Panc1 (cell line): Measurements from ENCODE around the gene EVI5. TPM values are rescaled to one million over a fixed set of nuclear protein-coding genes. Genes with fewer than 3 reads are reported as not detected.
"Not testable (repeated sequence)": the region's sequence is repeated elsewhere in the genome, so short reads cannot be mapped to it uniquely, and the experiment has no call there.

Source experiments
- ATAC-seq: fragments of 200-7000 bp; cut with Tn5 transposase; 2 replicates; pipeline ENCODE4 v1.9.1; 2020; ENCODE audit warnings: mild to moderate bottlenecking, moderate library complexity
- BruUV-seq: library from RNA; stranded (reverse); fragments of 400-500 nt; replicated peaks from 2 replicates; lab custom pipeline; 2021; lab: Mats Ljungman, UMichigan
- CTCF ChIA-PET: fragments of 300-600 bp; sonication (Branson Sonifier 250); formaldehyde crosslinking; loops from one replicate; lab custom pipeline; 2022; ENCODE audit warnings: antibody characterized with exemption; lab: Charles Lee
- POLR2A ChIA-PET: fragments of 300-600 bp; sonication (Branson Sonifier 250); formaldehyde crosslinking; loops from one replicate; lab custom pipeline; 2022; ENCODE audit warnings: antibody characterized with exemption; lab: Charles Lee
- DNase-seq: peaks from one replicate; pipeline ENCODE4 v3.0.0-alpha.2; 2010; ENCODE audit warnings: low read depth, low spot score
- H3K27ac ChIP-seq: 2 replicates; pipeline ENCODE4 v1.5.1; 2011; ENCODE audit warnings: mild to moderate bottlenecking, low read length, inconsistent platforms
- H3K27me3 ChIP-seq: fragments of 200-500 bp; sonication (Bioruptor generic); 2 replicates; pipeline ENCODE4 v1.6.0; 2014; ENCODE audit warnings: low read length, inconsistent platforms; ENCODE audit not compliant: control insufficient read depth, insufficient read depth
- H3K36me3 ChIP-seq: fragments of 200-500 bp; sonication (Bioruptor generic); 2 replicates; pipeline ENCODE4 v1.5.1; 2014; ENCODE audit warnings: inconsistent platforms, mild to moderate bottlenecking, low read length, moderate library complexity; ENCODE audit not compliant: control insufficient read depth, insufficient read depth
- H3K4me1 ChIP-seq: 2 replicates; pipeline ENCODE4 v1.5.1; 2011; ENCODE audit warnings: inconsistent platforms, mild to moderate bottlenecking, low read length, moderate library complexity; ENCODE audit not compliant: control insufficient read depth, insufficient read depth
- H3K4me3 ChIP-seq, 2 experiments: 2 replicates each; pipeline ENCODE4 v1.5.1; 2011 to 2012; ENCODE audit warnings: low read depth in 2 of 2, low read length in 2 of 2, mild to moderate bottlenecking in 2 of 2, inconsistent platforms in 1 of 2, moderate library complexity in 1 of 2
- H3K9me3 ChIP-seq: fragments of 200-500 bp; sonication (Bioruptor generic); 2 replicates; pipeline ENCODE4 v1.5.1; 2014; ENCODE audit warnings: low read depth, mild to moderate bottlenecking, inconsistent platforms, low read length, moderate library complexity; ENCODE audit not compliant: control insufficient read depth, insufficient read depth
- POLR2AphosphoS5 ChIP-seq: IDR thresholded peaks from 2 replicates; pipeline ENCODE4 v1.6.1; 2012; ENCODE audit warnings: mild to moderate bottlenecking, low read depth, low read length, moderate library complexity
- SIN3A ChIP-seq: IDR thresholded peaks from 2 replicates; pipeline ENCODE4 v1.6.1; 2012; ENCODE audit warnings: low read depth, mild to moderate bottlenecking, low read length, moderate library complexity, borderline replicate concordance; ENCODE audit not compliant: insufficient read depth
- TCF7L2 ChIP-seq: IDR thresholded peaks from 2 replicates; pipeline ENCODE4 v1.6.1; 2011; ENCODE audit warnings: mild to moderate bottlenecking, low read depth, low read length, inconsistent platforms
- in situ Hi-C: cut with HindIII; loops from 2 replicates; pipeline ENCODE4 v1.10.0; 2016; ENCODE audit warnings: low sequenced_read_pairs, low pct_unique_long_range_greater_than_20kb
- intact Hi-C: fragments of 100-400 bp; cut with micrococcal nuclease; formaldehyde crosslinking; loops from one replicate; pipeline ENCODE4 v1.10.0; 2022; ENCODE audit not compliant: unreplicated experiment
- total RNA-seq: library from RNA; stranded (reverse); gene quantifications from one replicate; pipeline ENCODE4 v1.2.1, GENCODE V29; 2021; ENCODE audit not compliant: unreplicated experiment
- TF ChIP-seq, protein P1 (sequence below), 2 experiments: IDR thresholded peaks; 2 replicates each; pipeline ENCODE4 v1.6.1; 2011 to 2012; ENCODE audit warnings: low read depth in 2 of 2, control low read depth in 1 of 2, low read length in 1 of 2, mild to moderate bottlenecking in 1 of 2, moderate library complexity in 1 of 2; ENCODE audit not compliant: insufficient read depth in 1 of 2
- TF ChIP-seq, protein P2 (sequence below): fragments of 450-650 bp; IDR thresholded peaks from 2 replicates; pipeline ENCODE4 v1.5.1; 2017; ENCODE audit warnings: mild to moderate bottlenecking

EVI5 gene
- total RNA-seq, 1 experiment from 2014 or later, result 21.2 TPM

GRCh38 chr1:92655197-92655801 is 129.6 kb downstream of the EVI5 start:
- BruUV-seq, result no TSS peak
- Histone ChIP-seq H3K9me3 (no peaks in the 10 kb centered on the region; the same call in 1 of the 2 replicates), H3K27ac (no peak overlapping the region), H3K36me3 (no peaks in the 10 kb centered on the region), H3K4me1 (no peaks in the 10 kb centered on the region), H3K27me3 (no peaks in the 10 kb centered on the region), H3K4me3 (no peak overlapping the region)
- POLR2A ChIA-PET, result no interaction called here
- no peak for DNase-seq
- intact Hi-C loops (no loop called here), in situ Hi-C loops (no loop called here)
- TF ChIP-seq, protein P1, sequence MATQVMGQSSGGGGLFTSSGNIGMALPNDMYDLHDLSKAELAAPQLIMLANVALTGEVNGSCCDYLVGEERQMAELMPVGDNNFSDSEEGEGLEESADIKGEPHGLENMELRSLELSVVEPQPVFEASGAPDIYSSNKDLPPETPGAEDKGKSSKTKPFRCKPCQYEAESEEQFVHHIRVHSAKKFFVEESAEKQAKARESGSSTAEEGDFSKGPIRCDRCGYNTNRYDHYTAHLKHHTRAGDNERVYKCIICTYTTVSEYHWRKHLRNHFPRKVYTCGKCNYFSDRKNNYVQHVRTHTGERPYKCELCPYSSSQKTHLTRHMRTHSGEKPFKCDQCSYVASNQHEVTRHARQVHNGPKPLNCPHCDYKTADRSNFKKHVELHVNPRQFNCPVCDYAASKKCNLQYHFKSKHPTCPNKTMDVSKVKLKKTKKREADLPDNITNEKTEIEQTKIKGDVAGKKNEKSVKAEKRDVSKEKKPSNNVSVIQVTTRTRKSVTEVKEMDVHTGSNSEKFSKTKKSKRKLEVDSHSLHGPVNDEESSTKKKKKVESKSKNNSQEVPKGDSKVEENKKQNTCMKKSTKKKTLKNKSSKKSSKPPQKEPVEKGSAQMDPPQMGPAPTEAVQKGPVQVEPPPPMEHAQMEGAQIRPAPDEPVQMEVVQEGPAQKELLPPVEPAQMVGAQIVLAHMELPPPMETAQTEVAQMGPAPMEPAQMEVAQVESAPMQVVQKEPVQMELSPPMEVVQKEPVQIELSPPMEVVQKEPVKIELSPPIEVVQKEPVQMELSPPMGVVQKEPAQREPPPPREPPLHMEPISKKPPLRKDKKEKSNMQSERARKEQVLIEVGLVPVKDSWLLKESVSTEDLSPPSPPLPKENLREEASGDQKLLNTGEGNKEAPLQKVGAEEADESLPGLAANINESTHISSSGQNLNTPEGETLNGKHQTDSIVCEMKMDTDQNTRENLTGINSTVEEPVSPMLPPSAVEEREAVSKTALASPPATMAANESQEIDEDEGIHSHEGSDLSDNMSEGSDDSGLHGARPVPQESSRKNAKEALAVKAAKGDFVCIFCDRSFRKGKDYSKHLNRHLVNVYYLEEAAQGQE (IDR thresholded peaks at IDR 0.05; ENCODE audit: insufficient read depth in 1 of 2, low read depth in 2 of 2, low read length in 1 of 2), result no peak
- TF ChIP-seq, protein P2, sequence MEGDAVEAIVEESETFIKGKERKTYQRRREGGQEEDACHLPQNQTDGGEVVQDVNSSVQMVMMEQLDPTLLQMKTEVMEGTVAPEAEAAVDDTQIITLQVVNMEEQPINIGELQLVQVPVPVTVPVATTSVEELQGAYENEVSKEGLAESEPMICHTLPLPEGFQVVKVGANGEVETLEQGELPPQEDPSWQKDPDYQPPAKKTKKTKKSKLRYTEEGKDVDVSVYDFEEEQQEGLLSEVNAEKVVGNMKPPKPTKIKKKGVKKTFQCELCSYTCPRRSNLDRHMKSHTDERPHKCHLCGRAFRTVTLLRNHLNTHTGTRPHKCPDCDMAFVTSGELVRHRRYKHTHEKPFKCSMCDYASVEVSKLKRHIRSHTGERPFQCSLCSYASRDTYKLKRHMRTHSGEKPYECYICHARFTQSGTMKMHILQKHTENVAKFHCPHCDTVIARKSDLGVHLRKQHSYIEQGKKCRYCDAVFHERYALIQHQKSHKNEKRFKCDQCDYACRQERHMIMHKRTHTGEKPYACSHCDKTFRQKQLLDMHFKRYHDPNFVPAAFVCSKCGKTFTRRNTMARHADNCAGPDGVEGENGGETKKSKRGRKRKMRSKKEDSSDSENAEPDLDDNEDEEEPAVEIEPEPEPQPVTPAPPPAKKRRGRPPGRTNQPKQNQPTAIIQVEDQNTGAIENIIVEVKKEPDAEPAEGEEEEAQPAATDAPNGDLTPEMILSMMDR, result no peak
- TF ChIP-seq SIN3A (no peak), POLR2AphosphoS5 (no peak), TCF7L2 (no peak)
- CTCF ChIA-PET, result interaction anchor here (0.5 kb wide), 1 partner anchor 329 kb away, joined by 3 read pairs; no protein-coding TSS in a partner anchor
- no peak for ATAC-seq

DNA sequence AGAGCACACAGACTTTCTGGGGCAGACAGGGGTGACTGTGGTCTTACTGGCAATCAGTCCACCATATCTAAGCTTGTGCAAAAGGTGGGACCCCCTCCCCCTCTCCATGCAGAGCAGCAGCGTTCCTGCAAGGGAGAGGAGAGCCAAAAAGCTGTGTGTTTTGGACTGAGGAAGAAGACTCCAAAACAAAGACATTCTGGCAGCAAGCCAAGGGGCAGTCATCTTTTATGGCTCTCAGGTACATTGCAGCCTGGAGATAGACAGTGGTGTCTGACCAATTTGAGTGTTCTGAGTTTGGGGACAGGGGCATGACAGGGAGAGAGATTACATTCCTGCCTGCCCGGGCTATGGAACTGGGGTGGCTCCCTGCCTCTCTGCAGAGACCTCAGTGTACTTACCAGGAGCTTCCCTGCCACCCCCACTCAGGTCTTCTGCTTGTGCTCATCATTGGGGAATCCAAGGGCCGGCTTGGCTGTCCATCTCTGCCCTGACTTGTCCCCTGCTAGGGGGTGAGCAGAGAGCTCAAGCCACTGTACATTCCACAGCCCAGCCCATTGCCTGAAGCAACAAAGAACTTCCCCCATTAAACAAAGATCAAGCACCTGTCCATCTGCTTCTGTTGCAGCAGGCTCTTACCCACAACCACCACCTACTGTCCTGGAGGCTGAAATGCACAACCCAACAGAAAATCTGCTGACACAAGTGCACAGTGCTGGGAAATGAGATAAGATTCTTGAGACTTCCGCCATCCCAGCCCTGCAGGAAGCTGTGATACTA is 131.1 kb downstream of the EVI5 start:
- ChIA-PET POLR2A (no interaction called here), CTCF (no interaction called here)
- in situ Hi-C loops, result no loop called here
- no peaks in the 10 kb centered on the region; the same call in 1 of the 2 replicates for H3K9me3 ChIP-seq
- ATAC-seq, result no peak
- no peak for TF ChIP-seq TCF7L2
- TF ChIP-seq, protein P2, result no peak
- TF ChIP-seq, protein P1 (IDR thresholded peaks at IDR 0.05; ENCODE audit: insufficient read depth in 1 of 2, low read depth in 2 of 2, low read length in 1 of 2), result no peak
- H3K4me1 ChIP-seq, result no peaks in the 10 kb centered on the region
- H3K36me3 ChIP-seq, result no peaks in the 10 kb centered on the region
- H3K27ac ChIP-seq, result no peak overlapping the region
- no peak overlapping the region for H3K4me3 ChIP-seq
- intact Hi-C loops, result no loop called here
- no peak for DNase-seq
- BruUV-seq, result no TSS peak
- H3K27me3 ChIP-seq, result no peaks in the 10 kb centered on the region

DNA sequence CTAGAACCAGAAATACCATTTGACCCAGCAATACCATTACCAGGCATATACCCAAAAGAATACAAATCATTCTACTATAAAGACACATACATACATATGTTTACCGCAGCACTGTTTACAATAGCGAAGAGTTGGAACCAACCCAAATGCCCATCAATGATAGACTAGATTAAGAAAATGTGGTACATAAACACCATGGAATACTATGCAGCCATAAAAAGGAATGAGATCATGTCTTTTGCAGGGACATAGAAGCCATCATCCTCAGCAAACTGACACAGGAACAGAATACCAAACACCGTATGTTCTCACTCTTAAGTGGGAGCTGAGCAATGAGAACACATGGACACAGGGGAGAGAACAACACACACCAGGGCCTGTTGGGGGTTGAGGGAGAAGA is 144.2 kb downstream of the EVI5 start:
- CTCF ChIA-PET, H3K27ac ChIP-seq, POLR2A ChIA-PET, H3K4me1 ChIP-seq, H3K4me3 ChIP-seq, BruUV-seq, H3K9me3 ChIP-seq, H3K27me3 ChIP-seq, in situ Hi-C loops, H3K36me3 ChIP-seq, DNase-seq, intact Hi-C loops, ATAC-seq: not testable (repeated sequence)
